Effector CD8-positive, alpha-beta T cell (primary cell): ENCODE data around the gene COIL.
"Not testable (repeated sequence)": the region's sequence is repeated elsewhere in the genome, so short reads cannot be mapped to it uniquely, and the experiment has no call there.

Experiments used
- DNase-seq: peaks from one replicate; lab custom pipeline; 2025; lab: John Stamatoyannopoulos, UW
- total RNA-seq, 4 experiments: gene quantifications; one replicate each; lab custom pipeline; 2026; lab: John Stamatoyannopoulos, UW

The COIL gene, protein sequence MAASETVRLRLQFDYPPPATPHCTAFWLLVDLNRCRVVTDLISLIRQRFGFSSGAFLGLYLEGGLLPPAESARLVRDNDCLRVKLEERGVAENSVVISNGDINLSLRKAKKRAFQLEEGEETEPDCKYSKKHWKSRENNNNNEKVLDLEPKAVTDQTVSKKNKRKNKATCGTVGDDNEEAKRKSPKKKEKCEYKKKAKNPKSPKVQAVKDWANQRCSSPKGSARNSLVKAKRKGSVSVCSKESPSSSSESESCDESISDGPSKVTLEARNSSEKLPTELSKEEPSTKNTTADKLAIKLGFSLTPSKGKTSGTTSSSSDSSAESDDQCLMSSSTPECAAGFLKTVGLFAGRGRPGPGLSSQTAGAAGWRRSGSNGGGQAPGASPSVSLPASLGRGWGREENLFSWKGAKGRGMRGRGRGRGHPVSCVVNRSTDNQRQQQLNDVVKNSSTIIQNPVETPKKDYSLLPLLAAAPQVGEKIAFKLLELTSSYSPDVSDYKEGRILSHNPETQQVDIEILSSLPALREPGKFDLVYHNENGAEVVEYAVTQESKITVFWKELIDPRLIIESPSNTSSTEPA
- 37.5 to 43.6 (median 41.2) reads per million in 4 experiments for total RNA-seq

DNA sequence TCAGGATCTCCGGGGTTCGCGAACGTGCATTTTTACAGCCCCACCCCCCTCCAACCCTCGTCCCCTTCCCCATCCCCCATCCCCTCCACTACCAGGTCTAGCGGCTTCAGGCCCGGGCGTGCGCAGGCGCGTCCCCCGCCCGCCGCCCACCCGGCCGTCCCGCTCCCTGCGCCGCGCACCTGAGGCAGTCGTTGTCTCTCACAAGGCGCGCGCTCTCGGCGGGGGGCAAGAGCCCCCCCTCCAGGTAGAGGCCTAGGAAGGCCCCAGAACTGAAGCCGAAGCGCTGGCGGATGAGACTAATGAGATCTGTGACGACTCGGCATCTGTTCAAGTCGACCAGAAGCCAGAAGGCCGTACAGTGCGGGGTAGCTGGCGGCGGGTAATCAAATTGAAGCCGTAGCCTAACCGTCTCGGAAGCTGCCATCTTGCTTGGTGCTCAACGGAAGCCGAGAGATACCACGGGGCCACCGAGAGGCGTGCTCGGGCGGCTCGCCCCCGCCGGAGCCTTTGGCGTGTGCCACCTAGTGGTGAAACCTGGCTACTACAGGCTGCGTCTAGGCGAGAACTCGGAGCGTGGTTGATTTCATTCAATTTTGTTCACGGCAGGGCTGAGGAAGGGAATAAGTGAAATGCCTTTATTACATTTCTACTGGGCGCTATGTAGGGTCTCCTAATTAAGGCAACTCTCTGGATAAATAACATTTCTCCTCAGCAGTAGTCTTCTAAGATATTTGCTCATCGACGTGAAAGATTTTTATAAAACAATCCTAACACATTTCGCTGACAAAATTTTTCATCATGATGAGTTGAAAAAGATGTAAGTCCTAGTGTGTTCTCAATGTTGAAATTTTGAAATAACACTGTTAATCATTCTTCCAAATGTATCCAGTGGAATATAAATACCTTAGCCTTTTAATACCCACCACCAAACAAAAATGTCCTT is at the start of gene COIL:
TSS of gene COIL (minus strand) at position 455 of the 943 bp plus-strand sequence. CDS start at position 424, 31 bp downstream.
- peak; percentile 89 for DNase-seq

DNA sequence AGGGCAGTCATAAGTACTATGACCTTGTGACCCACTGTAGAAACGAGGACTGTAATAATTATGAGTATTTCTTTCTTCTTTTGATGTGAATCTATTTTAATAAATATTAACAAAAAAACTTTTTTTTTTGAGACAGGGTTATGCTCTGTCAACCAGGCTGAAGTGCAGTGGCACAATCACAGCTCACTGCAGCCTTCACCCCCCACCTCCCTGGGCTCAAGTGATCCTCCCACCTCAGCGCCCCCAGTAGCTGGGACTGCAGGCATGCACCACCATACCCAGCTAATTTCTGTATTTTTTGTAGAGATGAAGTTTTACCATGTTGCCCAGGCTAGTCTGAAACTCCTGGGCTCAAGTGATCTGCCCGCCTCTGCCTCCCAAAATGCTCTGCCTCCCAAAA is 49.6 kb upstream of the COIL start:
- DNase-seq = no peak

DNA sequence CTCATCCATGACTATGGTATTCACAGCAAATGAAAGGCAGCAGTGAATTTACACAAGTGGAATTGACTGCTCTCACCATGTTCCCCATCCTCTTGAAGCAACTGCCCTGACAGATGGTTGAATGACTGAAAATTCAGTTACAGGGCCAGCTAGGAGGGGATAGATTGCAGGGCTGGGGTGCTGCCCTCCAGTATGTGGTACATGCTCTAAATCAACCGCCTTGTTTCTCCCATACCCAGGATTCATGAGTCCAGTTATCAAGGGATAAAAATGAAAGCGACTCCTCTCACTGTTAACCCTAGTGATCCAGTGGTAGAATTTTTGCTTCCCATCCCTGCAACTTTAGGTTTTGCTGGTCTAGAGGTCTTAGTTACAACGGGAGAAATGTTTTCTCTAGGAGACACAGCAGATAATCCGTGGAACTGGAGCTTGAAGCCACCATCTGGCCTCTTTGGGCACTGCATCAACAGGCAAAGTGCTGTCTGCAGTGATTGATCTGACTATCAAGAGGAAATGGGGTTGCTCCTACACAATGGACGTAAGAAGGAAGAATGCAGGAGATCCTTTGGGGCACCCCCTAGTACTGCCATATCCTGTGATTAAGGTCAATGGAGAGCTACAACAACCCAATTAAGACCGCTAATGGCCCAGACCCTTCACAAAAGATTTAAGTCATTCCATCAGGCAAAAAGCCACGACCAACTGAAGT is 49.0 kb upstream of the COIL start:
- peak; percentile 9 for DNase-seq

DNA sequence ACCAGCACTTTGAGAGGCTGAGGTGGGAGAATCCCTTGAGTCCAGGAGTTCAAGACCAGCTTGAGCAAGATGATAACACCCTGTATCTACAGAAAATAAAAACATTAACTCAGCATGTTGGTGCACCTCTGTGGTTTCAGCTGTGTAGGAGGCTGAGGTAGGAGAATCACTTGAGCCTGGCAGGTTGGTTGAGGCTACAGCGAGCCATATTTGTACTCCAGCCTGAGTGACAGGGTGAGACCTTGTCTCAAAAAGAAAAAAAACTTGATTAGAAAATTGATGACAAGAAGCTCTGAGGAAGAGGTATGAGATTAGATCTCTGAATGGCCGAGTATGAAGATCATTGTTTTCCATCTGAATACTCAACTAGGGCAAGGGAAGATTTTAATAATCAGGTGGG is 48.1 kb upstream of the COIL start:
- no peak for DNase-seq

DNA sequence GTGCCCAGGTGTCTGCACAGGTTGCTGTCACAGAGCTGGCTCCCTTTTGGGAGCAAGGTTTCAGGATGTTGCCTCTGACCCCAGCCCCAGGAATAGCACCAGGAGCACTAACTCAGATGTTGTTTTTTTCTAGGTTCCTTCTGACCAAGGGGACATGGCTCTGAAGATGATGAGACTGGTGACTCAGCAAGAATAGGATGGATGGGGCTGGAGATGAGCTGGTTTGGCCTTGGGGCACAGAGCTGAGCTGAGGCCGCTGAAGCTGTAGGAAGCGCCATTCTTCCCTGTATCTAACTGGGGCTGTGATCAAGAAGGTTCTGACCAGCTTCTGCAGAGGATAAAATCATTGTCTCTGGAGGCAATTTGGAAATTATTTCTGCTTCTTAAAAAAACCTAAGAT is 45.2 kb upstream of the COIL start:
- DNase-seq = no peak

DNA sequence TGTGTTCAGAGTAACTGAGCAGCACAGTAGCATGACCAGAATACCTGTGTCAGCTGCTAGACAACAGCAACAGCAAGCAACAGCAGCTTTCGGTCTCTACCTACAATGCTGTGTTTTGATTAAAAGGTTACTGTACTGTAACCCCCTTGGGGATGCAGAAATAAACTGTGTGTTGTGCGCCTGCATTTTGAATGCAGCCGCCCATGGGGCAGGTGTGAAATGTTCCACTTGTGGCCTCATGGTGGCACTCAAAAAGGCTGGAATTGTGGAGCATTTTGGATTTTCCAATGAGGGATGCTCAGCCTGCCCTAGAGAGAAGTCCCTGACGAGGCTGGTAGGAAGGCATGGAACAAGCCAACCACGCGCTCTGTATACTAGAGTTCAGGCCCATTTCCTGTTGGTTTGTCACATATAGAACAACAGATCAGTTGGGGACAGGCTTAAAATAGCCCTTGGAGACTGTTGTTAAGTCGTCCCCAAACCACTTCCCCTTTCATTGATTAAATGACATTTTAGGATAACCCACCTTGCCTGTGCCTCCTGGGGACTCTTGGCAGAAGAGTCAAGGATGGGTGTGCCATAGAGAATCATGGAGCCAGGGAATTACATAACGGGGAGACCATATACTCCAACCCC is 44.2 kb upstream of the COIL start:
- no peak for DNase-seq

DNA sequence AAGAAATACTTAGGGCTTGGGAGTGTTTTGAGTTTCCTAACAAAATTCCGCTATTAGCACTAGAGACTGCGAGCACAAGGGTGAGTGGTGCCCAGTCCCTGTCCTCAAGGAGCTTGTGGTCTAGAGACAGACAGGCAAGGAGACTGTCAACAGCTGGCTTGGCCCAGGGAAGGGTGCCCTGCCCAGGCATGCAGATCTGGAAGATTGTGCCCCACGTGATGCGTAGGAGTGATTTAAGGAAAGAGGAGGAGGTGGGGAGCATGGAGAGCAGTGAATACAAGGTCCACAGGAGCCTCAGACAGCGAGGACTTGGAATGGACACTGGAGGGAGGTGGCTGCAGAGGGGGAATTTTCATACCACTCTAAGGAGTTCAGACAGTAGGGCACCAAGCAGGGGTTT is 42.1 kb upstream of the COIL start:
- no peak for DNase-seq

DNA sequence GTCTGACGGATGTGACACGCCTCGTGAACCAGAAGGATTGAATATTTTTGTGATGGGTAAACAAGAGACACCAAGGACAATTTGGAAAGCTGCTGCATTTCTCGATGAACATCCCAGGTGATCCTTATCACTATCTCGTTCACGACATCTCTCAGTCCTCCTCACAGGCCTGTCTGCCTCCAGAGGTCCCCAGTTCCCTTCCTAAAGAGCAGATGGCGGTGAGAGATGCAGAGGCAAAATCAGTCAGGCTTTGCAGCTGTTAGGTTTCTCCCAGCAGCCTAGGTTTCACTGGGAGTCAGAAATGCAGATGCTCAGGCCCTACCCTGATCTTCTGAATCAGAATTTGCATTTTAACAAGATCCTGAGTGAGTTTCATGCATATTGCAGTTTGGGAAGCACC is 40.7 kb upstream of the COIL start:
- DNase-seq = no peak

DNA sequence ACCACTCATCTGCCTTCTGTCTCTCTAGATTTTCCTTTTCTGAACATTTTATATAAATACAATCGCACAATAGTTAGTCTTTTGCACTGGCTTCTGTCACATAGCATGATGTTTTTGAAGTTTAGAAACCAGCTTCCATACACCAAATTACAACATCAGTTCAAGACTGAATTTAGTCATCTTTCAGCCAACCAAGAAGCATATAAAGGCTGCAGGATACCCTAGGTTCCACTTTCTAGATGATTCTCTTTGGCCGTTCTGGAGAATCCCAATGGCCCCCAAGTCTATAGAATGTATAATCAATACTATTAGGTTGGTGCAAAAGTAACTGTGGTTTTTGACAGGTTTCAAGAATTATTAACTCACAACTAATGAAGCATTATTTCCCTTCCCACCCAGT is 36.5 kb upstream of the COIL start:
- DNase-seq = no peak

DNA sequence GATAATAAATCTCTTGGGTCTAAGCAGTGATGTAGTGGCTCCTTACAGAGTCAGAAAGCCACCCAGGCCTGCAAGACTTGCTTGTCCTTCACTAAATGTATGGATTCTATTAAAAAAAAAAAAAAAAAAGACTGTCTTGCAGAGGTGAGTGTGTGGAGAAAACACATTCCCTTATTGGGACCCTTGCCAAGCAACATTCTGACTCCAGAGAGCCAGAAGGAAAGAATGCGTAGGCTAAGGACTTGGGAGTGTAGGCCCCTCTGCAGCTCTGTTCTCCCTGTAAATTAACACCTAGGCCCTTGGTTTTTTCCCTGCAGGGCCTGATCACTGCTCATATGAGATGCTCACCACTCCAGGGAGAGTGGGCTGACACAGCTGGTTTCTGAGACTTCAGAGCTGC is 34.9 kb upstream of the COIL start:
- no peak for DNase-seq

DNA sequence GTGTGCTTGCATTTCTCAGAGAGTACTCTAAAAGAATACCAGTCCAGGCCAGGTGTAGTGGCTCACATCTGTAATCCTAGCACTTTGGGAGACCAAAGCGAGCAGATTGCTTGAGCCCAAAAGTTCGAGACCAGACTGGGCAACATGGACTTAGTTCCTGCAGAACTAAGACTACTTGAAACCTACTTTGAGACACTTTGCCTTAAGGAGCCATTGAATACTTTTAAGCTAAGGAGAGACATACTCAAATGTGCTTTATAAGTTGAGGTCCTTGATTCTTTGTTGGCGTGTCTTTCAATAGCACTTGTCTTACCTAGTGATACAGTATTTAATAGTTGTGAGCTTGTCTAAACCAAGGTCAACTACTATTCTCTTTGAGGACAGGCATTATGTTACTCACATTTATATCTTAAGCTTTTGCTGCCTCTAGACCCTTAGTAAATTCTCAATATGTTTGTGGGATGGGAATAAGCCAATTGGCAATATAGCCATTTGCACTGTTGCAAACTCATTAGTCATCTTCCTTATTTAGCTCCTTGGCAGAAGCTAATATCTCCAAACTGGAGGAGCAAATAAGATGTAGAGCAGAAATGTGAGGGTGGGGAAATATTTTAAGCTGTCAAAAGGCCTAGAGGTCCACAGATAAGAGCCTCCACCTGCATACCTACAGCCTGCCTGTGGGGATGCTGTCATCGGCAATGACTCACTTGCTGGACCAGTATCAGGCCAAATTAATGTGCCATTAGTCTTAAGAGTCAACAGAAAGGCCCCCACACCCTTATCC is 33.4 kb upstream of the COIL start:
- no peak for DNase-seq

DNA sequence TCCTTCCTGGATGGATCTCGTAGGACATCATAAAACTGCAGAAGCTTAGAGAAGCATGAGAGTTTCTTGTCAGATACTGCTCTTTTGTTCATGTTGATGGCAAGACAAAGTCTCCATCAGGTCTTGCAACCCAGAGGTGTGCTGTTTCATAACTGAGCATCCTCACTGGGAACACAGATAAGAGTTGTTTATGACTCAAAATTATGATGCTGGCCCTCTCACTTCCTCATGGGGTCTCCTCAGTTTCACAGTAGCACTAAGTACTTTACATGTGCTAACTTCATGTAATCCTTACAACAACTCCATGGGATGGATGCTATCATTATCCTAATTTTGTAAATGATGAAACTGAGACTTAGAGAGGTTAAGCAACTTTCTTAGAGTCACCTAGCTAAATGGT is 31.5 kb upstream of the COIL start:
- DNase-seq = no peak

DNA sequence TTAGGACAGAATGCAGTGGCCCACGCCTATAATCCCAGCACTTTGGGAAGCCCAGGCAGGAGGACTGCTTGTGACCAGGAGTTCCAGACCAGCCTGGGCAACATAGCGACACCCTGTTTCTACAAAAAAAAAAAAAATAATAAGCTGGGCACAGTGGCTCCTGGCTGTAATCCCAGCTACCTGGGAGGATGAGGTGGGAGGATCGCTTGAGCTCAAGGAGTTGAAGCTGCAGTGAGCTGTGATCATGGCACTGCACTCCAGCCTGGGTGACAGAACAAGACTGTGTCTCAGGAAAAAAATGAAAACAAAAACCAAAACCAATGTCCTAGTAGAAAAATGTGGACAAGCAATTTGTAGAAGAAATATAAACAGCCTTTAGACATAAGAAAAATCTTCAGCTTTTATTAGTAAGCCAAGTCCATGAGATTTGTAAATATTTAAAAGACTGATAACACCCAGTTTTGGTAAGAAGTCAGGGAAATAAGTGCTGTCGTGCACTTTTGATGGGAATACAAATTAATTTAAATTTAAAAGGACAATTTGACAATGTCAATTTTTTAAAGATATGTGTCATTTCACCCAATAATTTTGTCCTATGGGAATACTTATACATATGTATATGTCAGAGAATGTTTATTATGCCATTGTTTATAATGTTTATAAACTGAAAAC is 28.2 kb upstream of the COIL start:
- DNase-seq = no peak

DNA sequence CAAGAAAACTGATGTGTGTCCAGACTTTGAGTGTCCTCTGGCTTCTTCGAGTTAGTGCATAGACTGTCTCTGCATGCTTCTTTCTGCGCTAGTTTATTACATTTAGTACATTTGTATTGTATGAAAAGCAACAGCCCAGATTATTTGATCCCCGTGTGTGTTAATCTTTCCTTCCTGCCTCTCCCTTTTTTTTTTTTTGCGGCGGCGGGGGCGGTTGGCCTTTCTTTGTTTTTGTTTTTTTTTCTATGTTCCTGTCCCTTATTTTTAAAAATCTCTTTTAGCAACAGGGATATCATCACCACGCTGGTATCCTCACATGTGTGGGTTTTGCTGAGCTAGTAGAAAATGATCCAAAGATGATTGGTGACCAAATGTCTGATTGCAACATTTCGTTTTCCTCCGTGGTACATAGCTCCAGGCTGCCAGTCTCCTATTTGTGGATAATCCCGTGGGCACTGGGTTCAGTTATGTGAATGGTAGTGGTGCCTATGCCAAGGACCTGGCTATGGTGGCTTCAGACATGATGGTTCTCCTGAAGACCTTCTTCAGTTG is 26.5 kb upstream of the COIL start:
- no peak for DNase-seq

DNA sequence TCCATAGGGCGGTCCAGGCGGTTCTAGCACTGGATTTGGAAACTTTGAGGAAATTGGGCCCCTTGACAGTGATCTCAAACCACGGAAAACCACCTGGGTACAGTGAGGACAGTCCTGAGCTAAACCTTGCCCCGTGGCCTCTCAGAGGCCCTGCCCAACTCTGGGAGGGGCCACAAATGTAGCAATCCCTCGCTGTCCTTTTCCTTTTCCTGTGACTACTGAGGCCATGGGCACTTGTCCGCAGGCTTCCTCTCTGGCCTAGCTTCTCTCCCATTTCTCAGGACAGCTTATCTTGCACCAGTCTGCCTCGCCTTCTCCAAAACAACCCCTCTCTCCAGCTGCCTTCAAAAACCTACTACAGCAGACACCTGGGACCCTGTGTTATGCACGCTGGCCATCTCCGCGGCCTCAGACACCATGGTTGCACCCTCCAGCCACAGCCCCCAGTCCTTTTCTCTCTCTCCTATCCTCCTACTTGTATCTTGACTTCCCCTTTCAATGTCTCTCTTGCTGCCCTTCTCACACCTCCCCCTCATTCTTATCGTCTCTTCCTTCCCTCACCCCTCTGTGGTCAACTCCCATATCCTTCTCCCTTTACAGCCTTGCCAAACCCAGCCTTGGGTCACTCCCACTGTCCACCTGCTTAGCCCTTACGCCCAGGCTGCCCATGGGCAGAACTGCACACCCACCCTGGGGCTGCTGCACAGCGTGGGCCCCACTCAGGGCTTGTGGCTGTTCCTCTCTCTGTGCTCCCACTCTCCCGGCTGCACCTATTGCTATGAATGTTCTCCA is 24.7 kb upstream of the COIL start:
- no peak for DNase-seq

DNA sequence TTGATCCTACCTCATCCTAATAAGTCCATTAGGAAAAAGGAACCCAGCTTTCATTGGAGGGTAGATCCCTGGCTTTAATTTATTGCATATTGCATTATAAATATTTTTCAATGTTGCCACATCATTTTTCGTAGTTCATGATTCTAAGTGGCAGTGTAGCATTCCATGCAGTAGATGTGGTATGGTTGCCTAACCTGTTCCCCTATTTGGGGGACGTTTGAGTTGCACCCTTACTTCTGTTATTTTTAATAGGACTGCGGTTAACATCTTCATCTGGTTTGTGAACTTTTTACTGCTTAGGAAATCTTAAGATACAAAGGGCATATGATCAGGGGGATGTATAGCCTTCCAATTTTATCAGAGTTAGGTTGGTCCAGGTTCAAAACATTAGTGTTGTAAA is 22.5 kb upstream of the COIL start:
- no peak for DNase-seq

DNA sequence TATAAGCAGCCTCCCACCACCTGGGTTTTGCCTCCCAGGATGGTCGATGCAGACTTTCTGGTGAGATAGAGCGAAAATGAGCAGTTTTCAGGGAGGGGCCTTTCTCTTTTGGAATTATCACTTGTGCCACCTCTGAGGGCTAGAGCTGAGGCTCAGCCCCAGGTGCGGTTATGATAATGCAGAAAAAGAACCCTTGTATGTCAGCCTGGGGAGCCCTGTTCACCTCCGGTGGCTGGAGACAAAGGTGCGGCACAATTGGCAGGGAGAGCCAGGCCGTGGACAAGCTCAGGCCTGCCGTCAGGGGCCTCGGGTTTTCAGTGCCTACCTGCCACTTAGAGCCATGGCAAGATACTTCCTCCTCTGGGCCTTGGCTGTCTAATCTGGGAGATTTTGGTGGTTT is 21.5 kb upstream of the COIL start:
- DNase-seq = no peak

DNA sequence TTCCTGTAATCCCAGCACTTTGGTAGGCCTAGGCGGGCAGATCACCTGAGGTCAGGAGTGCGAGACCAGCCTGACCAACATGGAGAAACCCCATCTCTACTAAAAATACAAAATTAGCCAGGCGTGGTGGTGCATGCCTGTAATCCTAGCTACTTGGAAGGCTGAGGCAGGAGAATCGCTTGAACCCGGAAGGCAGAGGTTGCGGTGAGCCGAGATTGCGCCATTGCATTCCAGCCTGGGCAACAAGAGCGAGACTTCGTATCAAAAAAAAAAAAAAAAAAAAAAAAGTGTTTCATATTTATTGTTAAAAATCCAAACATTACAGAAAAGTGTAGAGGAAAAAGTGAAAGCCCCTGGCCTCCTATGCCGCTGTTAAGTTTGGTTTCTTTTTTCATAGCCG is 19.7 kb upstream of the COIL start:
- not testable (repeated sequence) for DNase-seq

DNA sequence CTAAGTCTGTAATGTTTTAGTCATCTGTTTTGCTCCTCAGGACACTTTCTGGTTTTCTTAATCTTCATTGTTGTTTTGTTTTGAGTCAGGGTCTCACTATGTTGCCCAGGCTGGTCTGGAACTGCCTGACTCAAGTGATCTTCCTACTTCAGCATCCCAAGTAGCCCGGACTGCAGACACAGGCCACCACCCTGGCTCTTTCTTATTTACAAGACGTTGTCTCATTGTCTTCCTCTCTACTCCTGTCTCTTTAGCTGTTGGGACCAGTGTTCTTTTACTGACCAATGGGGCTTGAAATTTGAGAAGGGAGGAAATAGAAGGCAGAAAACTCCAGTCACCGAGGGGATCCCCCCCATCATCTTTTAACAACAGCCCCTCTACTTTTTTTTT is 18.2 kb upstream of the COIL start:
- no peak for DNase-seq
